Ramos (cell line): ENCODE measurements around the gene POLG2.

Experiments used
- in situ Hi-C: fragments of 300-500 bp; cut with MboI; formaldehyde crosslinking; loops from one replicate; pipeline ENCODE4 v1.14.3; 2022; ENCODE audit warnings: low sequenced_read_pairs; ENCODE audit not compliant: unreplicated experiment

POLG2 gene

DNA sequence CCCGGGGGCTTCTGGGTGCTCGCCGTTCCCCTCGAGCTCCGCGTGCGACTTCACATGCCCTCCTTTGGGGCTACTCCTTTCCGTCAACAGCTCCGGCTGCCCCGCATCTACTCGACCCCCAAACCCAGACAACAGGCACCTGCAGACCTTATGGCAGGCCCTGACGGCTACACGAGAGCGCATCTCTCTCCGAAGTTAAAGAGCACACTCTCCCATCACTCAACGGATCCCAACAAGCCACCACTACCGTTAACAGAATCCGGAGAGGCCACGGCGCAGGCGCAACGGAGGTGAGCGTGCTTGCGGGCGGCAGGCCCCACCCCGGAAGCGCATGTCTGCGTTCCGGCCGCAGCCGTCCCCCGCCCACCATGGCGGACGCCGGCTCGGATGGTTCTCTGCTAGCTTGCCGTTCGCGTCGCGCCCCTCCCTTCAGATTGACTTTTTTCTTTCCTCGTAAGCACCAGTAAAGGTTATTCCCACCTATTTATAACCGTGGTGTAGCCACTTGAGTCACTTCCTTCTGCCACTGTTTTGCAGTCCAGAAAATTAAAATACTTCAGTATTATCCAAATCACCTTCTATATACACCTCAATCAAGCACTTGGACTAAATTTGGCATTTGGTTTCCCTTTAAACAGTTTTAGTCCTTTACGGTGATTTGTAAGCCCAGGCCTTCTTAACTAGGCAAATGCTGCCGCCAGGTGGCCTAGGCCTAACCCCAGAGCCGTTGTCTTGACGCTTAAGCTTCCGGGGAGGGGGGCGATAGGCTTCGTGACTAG, at the start of gene POLG2:
Gene POLG2, minus strand, starts transcription at position 269 of the 779 bp plus-strand sequence. Its CDS starts 86 bp downstream, at position 183.
- in situ Hi-C loops: no loop called here

DNA sequence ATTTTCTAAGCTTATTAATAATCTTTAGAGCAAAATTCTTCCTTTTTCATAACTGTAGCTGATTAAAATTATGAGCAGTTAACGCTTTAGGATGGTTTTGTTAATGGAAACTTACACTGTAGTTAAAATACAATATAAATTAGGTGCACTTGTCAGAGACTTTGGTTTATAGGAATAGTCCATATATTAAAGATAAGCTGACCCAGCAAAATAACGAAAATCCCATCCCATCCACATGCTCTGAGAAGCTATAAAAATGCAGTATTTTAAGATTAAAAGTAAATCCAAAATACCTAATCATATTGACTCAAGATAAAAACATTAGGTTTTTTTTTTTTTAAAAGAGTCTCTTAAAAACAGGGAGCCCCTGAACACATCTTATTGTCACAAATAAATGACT, 47.9 kb upstream of the POLG2 start:
- in situ Hi-C loops: no loop called here

DNA sequence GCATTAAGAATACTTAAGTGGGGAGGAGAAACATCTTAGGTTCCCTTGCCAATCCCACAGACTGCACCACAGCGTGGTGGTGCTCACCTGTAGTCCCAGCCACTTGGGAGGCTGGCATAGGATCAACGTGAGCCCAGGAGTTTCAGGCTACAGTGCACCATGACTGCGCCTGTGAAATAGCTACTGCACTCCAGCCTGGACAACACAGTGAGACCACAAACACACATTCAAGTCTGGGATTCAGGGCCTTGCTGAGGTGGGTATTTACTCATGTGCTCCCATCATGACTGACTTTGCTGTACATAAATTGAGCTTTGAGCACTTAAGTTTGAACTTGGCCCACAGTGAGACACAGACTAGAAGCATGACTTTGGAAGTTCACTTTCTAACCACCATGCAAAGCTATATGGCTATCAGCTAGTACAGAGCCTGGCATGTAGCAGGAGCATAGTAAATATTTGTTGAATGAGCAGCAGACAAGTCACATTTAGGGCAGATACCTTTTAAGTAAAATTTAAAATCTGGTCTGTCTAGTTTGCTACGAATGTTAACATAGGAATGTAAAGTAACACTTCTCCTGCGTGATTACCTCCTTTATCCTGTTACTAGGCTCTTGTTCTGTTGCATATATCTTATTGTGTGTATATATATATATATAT, 43.4 kb upstream of the POLG2 start:
- in situ Hi-C loops: no loop called here

DNA sequence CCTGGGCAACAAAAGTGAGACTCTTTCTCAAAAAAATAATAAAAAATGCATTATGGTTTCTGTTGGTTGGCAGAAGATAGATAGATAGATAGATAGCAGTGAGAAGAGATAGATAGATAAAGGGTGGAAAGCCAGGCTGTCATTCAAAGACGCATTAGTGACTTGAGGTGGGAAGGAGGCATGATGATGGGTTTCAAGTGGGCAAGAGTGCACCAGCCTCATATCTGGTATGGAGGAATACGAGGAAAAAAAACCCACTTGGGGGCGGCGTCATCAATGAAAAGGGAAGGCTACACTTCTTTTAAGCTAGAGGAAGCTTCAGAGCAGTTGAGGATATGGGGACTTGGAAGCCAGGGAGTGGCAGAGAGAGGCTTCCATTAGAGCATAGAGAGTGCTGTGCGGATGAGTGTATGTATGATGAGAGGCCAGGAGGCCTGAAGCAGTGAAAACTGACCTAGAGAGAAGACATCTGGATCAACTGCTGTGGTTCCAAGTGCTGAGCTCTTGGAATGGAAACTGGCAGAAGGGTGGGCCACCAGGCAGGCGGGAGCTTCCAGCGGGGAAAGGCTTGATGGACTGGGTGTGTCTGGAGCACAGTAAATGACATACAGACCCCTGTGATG, 41.8 kb upstream of the POLG2 start:
- in situ Hi-C loops: no loop called here

- in situ Hi-C loops: no loop called here
Observed at GRCh38 chr17:64537488-64537887, 40.6 kb upstream of the POLG2 start.

- in situ Hi-C loops: no loop called here
Observed at GRCh38 chr17:64536913-64537312, 40.1 kb upstream of the POLG2 start.

- in situ Hi-C loops: no loop called here
Observed at GRCh38 chr17:64535357-64535756, 38.5 kb upstream of the POLG2 start.

GRCh38 chr17:64534187-64534586, 37.3 kb upstream of the POLG2 start:
- in situ Hi-C loops: no loop called here

DNA sequence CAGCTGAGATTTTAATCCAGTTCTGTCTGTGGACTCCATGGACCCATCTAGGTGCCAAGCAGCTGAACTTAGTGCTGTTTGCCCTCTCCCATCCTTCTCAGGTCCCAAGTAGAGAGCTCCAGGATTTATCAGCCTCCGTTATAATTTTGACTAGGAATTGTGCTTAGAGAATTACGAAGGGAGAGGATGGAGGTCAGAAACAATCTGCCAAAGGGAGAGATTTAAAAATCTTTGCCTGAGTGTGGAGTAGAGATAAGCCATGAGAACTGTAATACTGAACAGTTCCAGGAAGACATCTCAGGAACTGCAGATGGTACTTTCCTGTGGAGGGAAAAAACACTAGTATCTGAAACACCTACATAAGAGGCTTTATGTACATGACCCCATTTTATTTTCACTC, 36.9 kb upstream of the POLG2 start:
- in situ Hi-C loops: no loop called here

GRCh38 chr17:64532409-64532808, 35.6 kb upstream of the POLG2 start:
- in situ Hi-C loops: no loop called here

GRCh38 chr17:64531955-64532371, 35.1 kb upstream of the POLG2 start:
- in situ Hi-C loops: no loop called here

DNA sequence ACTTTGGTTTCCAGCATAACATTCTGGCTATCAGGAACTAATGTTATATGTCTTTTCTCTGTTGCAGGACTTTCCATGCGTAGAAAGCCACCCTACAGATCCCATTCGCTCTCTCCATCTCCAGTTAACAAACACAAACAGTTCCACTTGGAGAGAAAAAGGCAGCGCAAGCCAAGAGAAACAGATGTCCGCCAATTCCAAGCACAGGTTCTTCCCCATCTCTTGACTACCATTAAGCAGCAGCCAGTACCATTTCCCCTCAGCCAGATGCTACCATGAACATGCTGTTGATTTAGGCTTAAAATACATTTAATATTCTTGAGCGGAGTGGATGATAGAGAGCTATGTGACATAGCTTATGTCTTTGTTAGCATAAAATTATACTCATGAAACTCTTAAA, 32.4 kb upstream of the POLG2 start:
- in situ Hi-C loops: no loop called here

DNA sequence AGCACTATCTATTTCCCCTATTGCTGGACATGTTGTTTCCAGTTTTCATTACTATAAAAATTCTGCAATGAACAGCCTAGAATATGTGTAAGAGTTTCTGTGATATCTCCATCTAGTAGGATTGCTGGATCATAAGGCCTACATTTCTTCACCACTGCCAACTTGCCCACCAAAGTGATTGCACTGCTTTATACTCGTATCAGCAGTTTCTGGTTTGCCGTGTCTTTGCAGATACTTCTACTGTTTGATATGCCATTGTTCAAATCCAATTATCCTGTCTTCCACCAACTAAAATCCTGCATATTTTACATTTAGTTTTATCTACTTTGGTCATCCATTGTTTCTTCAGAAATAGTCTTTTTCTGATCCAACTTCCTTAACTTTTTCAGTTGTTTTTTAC, 31.1 kb upstream of the POLG2 start:
- in situ Hi-C loops: no loop called here

- in situ Hi-C loops: no loop called here
Observed at GRCh38 chr17:64520359-64520758, 23.5 kb upstream of the POLG2 start.

GRCh38 chr17:64519601-64520000, 22.7 kb upstream of the POLG2 start:
- in situ Hi-C loops: no loop called here

GRCh38 chr17:64515829-64516228, 19.0 kb upstream of the POLG2 start:
- in situ Hi-C loops: no loop called here

GRCh38 chr17:64515419-64515818, 18.6 kb upstream of the POLG2 start:
- in situ Hi-C loops: no loop called here

DNA sequence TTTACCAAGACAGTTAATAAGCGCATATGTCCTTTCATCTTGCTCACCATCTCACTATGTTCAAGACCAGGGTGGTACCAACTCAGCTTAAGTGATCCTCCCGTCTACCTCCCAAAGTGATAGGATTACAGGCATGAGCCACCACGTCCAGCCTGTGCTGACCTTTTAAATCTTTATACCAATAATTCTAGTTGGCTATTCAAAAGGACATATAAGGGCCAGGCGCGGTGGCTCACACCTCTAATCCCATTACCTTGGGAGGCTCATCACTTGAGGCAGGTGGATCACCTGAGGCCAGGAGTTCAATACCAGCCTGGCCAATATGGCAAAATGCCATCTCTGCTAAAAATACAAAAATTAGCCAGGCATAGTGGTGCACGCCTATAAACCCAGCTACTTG, 12.3 kb upstream of the POLG2 start:
- in situ Hi-C loops: no loop called here

- in situ Hi-C loops: no loop called here
Observed at GRCh38 chr17:64508683-64509082, 11.8 kb upstream of the POLG2 start.

- in situ Hi-C loops: no loop called here
Observed at GRCh38 chr17:64507413-64507782, 10.5 kb upstream of the POLG2 start.

DNA sequence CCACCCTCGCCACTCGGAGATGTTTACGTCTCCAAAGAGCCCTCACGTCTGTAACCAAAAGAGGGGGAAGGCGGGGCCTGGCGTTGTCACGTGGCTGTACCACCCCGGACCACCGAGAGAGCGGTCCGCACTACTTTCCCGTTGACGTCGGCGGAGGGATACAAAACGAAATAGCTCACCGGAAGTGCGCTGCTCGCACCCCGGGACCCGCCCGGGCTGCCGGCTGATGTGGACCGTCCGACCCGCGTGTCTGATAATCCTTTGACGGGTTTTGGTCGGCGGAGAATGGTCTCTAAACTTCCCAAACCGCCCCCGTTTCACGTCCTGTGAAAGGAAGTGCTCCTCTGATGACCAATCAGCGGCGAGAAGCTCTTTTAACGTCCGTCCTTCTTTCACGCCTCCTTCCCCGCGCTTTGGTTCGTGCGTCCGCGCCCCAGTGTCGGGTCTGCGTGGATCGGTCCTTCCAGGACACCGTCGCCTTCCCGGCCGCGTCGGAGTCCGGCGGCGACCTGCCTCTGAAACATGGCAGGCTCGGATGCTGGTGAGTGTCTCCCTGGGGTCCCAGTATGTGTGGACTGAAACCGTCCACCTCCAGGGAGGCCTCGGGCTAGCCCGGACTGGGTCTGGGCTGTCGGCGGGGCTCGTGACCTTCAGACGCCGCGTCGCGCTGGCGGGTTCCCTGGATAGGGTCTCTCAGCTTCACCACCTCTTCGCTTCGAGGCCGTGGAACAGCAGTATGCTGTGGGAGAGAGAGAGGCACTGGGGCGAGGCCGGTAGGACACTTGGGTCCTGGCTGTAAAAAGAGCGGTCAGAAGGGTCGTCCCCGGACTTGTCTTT, 9.9 kb upstream of the POLG2 start, which contains the start of gene CEP95:
Gene CEP95, plus strand, starts transcription at position 402 of the 837 bp plus-strand sequence. Its CDS starts 121 bp downstream, at position 523.
- in situ Hi-C loops: no loop called here
